Stimulated activated CD8-positive, alpha-beta memory T cell treated with anti-CD3 and anti-CD28 coated beads, Interleukin-2, amount 100 ng/mL, for 1 hour (primary cell): Measurements from ENCODE around the gene MYO9A.
"Not testable (repeated sequence)": the region's sequence is repeated elsewhere in the genome, so short reads cannot be mapped to it uniquely, and the experiment has no call there.

Experiments
- DNase-seq, 2 donors: peaks; one replicate each; pipeline ENCODE4 v3.0.0-alpha.2; 2020; ENCODE audit warnings: low read depth in 2 of 2

MYO9A gene

GRCh38 chr15:71945012-71945411 lies 172.9 kb downstream of the MYO9A start:
- no peak for DNase-seq

GRCh38 chr15:71943806-71944205 lies 174.1 kb downstream of the MYO9A start:
- no peak for DNase-seq

DNA sequence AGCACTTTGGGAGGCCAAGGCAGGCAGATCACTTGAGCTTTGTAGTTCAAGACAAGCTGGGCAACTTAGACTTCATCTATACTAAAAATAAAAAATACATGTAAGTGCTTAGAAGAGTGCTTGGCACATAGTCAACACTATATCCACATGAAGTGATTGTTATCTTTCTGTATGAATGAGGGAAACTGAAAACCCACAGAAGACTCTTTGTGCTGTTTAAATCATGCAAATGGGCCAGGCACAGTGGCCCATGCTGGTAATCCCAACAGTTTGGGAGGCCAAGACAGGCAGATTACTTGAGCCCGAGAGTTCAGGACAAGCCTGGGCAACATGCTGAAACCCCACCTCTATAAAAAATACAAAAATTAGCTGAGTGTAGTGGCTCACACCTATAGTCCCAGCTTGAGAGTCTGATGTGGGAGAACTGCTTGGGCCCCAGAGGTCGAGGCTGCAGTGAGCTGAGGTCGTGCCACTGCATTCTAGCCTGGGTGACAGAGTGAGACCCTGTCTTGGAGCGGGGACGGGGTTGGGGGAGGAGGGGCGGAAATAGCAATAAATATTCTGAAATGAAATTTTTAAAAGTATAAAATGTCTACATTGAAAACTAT lies 177.9 kb downstream of the MYO9A start:
- no peak for DNase-seq

DNA sequence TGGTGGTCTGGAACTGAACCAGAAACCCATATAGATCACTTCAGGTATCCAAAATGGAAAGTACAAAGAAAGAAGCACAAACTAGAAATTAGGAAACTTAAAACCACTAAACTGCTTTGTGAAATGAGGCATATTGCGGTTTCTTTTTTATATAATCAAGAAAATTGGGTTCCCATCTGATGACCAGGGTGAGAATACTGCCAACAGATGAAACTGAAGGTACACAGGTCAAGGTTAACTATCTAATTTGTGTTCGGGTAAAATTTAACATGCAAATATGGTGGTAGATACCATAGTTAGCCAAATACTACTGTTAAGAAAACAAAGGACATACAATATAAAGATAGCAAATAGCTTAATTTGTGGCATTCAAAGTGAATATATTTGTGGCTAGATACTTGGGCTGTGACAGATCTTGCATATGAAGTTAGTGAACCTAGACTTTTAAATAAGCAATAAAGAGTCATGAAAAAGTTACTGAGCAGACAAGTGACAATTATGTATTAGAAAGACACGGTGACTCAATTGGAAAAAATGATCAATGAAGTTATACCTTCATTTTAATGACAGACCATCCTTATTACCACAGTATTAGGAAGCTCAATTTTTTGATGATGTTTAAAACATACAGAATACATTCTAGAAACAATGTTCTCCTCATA lies 180.2 kb downstream of the MYO9A start:
- DNase-seq: no peak

DNA sequence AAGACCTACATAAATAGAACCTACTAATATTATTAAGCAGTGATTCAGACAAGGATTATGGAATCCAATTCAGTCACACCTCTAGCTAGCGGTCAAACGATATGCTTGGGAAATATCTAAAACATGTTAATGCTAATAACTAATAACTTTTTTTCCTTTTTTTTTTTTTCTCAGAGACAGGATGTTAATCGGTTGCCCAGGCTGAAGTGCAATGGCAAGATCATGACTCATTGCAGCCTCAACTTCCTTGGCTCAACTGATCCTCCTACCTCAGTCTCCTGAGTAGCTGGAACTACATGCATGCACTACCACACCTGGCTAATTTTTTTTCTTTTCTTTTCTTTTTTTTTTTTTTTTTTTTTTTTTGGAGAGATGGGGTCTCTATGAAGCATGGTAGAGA lies 183.5 kb downstream of the MYO9A start:
- no peak for DNase-seq

DNA sequence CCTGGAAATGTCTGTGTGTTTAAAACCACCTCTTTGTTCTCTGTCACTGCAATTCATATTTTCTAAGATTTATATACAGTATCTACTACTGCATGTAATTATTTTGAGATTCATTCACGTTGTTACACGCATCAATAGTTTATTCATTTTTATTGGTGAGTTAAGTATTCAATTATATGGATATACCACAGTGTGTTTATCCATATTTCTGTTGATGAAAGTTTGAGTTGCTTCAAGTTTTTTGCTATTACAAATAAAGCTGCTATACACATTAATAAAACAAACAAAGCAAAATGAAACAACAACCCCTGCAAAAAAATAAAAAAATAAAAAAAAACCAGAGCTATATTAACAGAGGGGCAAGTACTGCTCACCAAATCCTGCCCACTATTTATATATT lies 185.3 kb downstream of the MYO9A start:
- DNase-seq: no peak

GRCh38 chr15:71931261-71931660 lies 186.7 kb downstream of the MYO9A start:
- DNase-seq: no peak

GRCh38 chr15:71925145-71925544 lies 192.8 kb downstream of the MYO9A start:
- no peak for DNase-seq

DNA sequence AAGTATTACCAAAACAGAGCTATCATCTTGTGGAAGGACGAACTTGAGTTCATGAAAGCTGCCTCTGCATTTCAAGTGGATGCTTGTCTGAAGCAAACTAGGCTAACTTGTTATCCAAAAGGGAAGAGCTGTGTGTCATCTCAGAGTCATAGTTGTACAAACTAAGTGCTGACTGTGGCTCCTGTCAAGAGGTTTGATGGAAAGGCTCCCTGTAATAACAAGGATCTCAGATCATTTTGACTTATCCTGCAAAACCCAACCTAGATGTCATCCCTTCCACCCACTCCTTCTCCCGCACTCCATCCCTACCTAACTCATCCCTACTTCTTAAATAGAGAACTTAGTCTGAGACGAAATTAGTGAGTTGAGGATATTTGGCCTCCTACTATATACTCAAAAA lies 196.8 kb downstream of the MYO9A start:
- DNase-seq: no peak

DNA sequence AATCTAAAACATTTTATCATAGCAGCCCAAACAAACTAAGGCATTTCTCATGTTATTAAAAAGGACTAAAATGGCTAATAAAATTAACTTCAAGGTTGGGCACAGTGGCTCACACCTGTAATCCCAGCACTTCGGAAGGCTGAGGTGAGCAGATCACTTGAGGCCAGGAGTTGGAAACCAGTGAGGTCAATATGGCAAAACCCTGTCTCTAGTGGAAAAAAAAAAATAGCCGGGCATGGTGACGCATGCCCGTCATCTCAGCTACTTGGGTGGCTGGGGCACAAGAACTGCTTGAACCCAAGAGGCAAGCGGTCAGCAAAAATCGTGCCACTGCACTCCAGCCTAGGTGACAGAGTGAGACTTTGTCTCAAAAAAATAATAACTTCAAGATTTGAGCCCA lies 197.4 kb downstream of the MYO9A start:
- no peak for DNase-seq

GRCh38 chr15:71916834-71917233 lies 201.1 kb downstream of the MYO9A start:
- DNase-seq: no peak

DNA sequence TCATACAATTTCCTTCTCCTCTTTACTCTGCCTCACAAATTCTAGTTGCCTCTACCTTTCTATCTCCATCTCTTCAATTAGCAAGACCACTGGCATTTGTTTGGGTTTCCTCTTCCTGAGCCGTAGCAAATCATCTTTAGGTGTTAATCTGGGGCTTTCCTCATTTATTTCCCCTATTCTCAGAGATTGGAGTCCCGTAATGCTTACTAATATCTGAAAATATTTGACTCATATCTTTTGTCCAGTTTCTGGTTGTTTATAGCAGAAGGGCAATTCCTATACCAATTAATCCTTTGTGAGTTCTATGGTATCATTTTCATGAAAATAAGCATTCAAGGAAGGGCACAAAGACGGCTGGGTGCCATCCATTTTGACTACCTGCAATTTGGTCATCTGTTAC lies 203.9 kb downstream of the MYO9A start:
- DNase-seq: no peak

DNA sequence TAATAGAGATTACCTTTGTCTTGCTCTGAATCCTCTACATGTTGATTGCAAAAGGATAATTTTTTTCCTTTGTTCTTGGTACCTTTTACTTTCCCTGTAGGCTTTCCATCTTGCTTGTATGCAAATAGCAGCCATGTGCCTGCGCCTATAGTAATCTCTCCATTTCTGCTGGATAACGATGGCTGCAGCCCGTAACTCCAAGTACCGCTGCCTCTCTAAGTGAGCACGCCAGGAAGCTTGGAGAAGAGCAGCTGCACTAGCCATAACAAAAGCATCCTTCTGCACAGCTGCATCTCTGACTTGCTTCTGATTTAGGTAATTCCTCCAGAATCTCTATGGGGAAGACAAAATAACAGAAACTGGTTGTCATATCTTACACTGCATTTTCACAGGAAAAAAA lies 218.3 kb downstream of the MYO9A start:
- no peak for DNase-seq

DNA sequence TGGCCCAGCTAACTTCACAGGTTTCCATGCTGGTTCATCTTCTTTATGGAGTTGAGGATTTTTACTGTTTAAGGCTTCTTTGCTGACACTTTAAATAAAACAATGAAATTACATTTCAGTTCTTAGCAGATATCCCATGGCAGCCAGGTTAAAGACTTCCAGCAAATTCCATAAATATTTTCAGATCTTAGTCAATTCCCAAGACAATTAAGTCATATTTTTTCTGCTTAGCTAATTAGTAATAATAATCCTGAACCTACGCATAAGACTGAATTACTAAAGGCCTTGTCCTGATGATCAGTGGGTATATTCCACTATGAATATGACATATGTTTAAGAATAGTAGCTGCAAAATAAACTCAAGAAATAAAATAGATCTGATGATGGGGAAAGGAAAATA lies 224.3 kb downstream of the MYO9A start:
- DNase-seq: no peak

DNA sequence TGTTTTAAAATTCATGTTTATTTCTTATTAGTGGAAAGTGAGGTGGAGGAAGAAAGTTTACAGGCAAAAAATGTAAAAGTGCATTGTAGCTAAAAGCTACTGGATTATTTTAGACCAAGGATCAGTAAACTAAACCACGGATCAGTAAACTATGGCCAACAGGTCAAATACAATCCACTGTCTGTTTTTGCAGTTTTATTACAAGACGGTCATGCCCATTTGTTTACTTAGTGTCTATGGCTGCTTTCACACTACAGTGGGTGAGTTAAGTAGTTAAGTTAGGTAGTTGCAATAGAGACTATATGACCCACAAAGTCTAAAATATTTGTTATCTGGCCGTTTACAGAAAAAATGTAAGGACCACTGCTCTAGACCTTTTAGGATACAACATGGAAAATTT lies 225.6 kb downstream of the MYO9A start:
- DNase-seq: no peak

GRCh38 chr15:71891026-71891425 lies 226.9 kb downstream of the MYO9A start:
- no peak for DNase-seq

GRCh38 chr15:71889947-71890346 lies 228.0 kb downstream of the MYO9A start:
- DNase-seq: no peak

- DNase-seq: no peak
These were observed 228.6 kb downstream of the MYO9A start for GRCh38 chr15:71889385-71889784.

DNA sequence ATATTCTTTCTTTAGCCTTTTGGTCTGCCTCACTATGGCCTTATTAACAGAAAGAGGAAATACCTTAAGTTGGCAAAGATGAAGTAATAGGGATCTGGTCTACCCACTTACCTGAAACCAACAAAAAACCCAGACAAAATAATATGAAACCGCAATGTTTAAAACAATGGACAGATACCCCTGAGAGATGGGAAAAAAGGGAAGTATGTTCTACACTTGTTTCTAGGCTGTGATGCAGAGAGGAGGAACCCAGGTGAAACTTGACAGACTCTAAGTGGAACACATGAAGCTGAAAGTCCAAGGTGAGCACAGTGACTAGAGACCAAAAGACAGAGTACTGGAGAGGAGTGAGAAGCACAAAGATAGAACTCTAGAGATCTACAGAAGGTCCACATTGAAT lies 229.2 kb downstream of the MYO9A start:
- no peak for DNase-seq

GRCh38 chr15:71885390-71885789 lies 232.6 kb downstream of the MYO9A start:
- no peak for DNase-seq

GRCh38 chr15:71883447-71883846 lies 234.5 kb downstream of the MYO9A start:
- DNase-seq: no peak

GRCh38 chr15:71880276-71880675 lies 237.7 kb downstream of the MYO9A start:
- no peak for DNase-seq

DNA sequence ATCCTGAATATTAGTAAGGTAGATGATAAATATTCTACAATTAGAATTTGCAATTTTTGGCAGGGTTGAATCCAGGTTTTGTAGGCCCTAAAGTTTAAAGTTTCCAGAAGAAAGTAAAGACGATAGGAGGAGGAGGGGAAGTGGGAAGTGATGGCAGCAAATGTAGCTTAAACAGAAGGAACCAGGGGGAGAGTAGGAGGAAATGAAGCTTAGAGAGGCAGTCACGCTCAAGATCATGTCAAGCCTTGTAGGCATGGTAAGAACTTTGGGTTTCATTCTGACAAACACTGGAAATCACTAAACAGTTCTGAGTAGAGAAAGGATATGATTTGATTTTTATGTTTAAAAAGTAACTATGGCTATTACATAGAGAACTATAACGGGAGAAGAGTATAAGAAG lies 243.7 kb downstream of the MYO9A start:
- no peak for DNase-seq

DNA sequence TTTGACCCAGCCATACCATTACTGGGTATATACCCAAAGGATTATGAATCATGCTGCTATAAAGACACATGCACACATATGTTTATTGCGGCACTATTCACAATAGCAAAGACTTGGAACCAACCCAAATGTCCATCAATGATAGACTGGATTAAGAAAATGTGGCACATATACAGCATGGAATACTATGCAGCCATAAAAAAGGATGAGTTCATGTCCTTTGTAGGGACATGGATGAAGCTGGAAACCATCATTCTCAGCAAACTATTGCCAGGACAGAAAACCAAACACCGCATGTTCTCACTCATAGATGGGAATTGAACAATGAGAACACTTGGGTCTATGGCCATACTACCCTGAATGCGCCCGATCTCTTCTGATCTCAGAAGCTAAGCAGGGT lies 259.7 kb downstream of the MYO9A start:
- not testable (repeated sequence) for DNase-seq
